D341Med (cell line): Measurements from ENCODE around the gene PIWIL4.
"Not testable (repeated sequence)": the region's sequence is repeated elsewhere in the genome, so short reads cannot be mapped to it uniquely, and the experiment has no call there.

Experiments used
- DNase-seq: peaks from one replicate; pipeline ENCODE4 v3.0.0; 2012; ENCODE audit warnings: low spot score

PIWIL4 gene

DNA sequence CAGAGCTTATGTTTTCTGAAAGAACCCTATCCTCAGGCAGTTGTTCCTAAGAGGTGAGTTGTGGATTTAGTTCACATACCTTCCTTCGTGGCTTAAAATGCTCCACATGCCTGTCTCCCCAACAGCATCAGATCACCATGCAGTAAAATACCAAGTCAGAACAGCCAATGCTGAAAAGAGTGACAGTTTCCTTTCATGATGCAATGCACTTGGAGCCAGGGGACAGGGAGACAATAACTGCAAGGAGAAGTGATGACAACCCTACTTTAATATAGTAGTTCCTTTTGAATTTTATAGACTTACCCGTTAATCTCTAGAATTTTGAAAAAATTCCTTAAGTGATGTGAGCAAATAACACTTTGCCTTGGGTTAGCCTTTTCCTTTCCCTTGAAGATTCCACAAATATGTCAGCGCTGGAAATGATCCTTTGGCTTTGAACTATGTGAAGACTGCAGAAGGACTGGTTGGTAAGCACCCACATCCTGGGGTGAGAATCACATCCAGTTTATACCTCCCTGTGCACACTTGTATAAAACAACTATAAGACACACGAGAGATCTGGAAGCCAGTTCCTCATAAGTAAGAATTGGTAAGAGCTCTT is 71.2 kb downstream of the PIWIL4 start:
- no peak for DNase-seq

GRCh38 chr11:94638902-94639373 is 71.8 kb downstream of the PIWIL4 start:
- DNase-seq = no peak

DNA sequence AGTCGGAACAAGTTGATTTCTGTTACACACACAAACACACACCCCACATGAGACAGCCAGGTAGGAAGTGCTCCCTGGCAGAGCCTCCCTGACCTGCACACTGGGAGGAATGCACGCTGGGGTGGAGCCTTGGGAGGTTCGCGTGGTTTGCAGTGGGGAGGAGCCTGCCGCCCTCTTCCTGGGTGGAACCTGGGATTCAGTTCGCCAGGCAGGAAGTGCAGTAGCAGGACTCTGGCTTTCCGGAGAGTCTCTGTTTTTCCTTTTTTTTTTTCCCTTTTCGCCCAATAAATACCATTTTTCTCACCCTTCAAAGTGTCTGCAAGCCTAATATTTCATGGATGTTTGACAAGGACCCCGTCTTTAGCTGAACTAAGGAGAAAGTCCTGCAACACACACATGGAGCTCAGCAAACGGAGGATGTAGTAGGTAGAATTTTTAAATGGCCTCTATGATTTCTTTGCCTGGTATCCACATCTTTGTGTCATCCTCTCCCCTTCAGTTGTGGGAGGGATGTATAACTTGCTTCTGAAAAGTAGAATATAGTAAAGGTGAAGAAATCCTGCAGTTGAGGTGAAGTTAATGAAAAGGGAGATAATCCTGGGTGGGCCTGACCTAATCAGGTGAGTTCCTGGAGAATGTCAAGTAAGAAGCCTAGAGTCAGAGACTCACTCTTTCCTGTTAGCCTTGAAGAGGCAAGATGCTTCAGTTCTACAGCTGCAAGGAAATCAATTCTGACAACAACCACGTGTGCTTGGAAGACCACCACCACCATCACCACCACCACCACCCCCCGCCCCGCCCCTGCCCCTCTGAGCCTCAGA is 72.9 kb downstream of the PIWIL4 start:
- no peak for DNase-seq

DNA sequence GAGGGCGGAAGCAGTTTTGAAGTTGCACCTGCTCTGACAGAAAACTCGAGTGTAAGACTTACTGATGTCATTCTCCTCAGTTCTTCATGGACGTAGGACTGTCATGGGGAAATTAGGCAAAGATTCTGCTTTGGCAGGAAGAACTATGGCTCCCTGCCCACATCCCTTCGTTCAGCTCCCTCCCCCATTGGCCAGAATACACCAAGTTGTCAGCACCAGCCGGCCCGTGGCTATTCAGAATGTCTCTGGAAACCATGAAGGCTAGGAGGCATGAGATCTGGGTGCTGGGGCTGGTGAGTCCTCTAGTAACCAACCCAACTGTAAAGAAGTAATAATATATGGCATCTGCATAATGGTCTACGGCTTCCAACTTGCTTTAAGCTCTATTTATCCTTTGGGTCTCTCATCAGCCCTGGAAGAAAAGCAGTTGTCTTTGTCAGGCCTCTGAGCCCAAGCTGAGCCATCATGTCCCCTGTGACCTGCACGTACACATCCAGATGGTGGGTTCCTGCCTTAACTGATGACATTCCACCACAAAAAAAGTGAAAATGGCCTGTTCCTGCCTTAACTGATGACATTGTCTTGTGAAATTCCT is 74.1 kb downstream of the PIWIL4 start:
- no peak for DNase-seq

GRCh38 chr11:94643186-94643585 is 76.0 kb downstream of the PIWIL4 start:
- not testable (repeated sequence) for DNase-seq

DNA sequence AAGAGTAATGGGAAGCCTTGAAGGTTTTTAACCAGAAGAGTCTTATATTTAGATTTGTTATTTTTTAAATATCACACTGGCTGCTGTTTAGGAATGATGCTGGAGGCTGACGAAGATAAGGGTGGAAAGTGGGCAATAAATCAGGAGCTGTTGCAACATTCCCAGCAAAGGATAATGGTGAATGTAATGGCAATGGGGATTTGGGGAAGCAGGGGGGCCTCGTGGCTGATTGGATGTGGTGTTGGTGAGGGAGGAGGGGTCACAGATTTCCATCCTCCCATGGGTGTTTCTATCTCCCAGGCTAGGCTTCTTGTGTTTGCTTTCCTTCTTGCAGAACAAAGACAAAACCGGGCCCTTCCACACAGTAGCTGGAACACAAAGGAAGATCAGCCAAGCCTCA is 80.8 kb downstream of the PIWIL4 start:
- DNase-seq = no peak

GRCh38 chr11:94648789-94649188 is 81.6 kb downstream of the PIWIL4 start:
- DNase-seq = no peak

- no peak for DNase-seq
Observed at GRCh38 chr11:94649254-94649653, 82.1 kb downstream of the PIWIL4 start.

GRCh38 chr11:94649964-94650623 is 82.9 kb downstream of the PIWIL4 start:
- DNase-seq = no peak

GRCh38 chr11:94650756-94651155 is 83.6 kb downstream of the PIWIL4 start:
- DNase-seq = no peak

GRCh38 chr11:94652735-94653284 is 85.6 kb downstream of the PIWIL4 start:
- no peak for DNase-seq

- no peak for DNase-seq
Observed at GRCh38 chr11:94653561-94653960, 86.4 kb downstream of the PIWIL4 start.

DNA sequence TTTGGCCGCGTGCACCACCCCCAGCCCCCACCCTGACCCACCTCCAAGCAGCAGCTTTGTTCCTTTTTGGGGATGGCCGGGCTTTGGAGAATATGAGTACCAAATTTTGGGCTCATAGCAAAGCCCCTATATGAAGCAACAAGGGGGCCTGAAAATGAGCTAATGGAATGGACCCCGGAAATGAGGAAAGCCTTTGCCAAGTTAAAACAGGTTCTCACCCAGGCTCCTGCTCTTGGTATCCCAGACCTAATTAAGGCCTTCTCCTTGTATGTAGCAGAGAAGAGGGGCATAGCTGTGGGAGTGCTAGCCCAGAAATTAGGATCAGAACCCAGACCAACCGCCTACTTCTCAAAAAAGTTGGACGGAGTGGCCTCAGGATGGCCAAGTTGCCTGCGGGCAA is 87.0 kb downstream of the PIWIL4 start:
- DNase-seq = no peak

DNA sequence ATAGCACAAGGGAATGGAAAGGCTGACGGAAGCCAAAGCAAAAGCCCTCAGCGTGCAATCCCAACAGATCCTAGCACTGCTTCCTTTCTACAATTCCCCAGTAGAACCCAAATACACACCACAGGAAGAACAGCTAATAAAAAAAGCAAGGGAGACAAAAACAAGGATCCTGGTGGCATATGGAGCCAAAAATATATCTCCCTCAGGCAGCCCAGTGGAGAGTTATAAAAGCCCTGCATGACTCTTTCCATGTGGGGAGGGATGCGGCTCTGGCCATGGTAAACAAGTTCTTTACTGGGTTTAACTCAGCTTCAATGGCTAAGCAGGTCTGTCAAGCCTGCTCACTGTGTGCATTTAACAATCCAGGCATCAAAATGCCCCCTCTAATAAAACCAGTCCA is 88.1 kb downstream of the PIWIL4 start:
- no peak for DNase-seq

GRCh38 chr11:94655956-94656355 is 88.8 kb downstream of the PIWIL4 start:
- DNase-seq = no peak

GRCh38 chr11:94656968-94657367 is 89.8 kb downstream of the PIWIL4 start:
- DNase-seq = no peak

GRCh38 chr11:94657629-94658028 is 90.5 kb downstream of the PIWIL4 start:
- DNase-seq = no peak

DNA sequence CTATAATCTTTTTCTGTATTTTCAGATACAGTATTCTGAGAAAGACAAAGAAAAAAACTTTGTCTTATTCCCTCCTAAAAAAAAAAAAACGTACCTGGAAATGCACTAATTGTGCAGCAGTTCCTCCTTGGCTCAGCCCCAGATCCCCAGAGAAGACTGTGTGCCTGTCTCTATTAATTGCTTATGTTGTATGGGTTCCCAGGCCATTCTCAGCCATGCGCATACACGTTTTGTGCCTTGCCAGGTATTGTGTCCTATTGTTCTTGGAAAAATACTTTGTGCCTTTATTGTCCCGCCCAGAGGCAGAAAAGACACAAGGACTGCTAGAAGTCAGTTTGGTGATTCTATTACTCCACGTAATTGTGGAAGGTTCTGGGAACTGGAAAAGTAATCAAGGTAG is 91.2 kb downstream of the PIWIL4 start:
- DNase-seq = no peak

- DNase-seq = no peak
Observed at GRCh38 chr11:94658888-94659287, 91.7 kb downstream of the PIWIL4 start.

- no peak for DNase-seq
Observed at GRCh38 chr11:94661444-94661843, 94.3 kb downstream of the PIWIL4 start.

- DNase-seq = no peak
Observed at GRCh38 chr11:94662065-94662779, 95.1 kb downstream of the PIWIL4 start.
